HL-60 (cell line): Measurements from ENCODE around the gene TTYH3.

Source experiments
- DNase-seq, 2 experiments: peaks; one replicate each; pipeline ENCODE4 v3.0.0-alpha.2; 2010 to 2020; ENCODE audit warnings: low read depth in 1 of 2, low spot score in 1 of 2
- H3K27ac ChIP-seq: fragments of 250-450 bp; sonication (Bioruptor Pico); replicated peaks from 2 replicates; pipeline ENCODE4 v1.5.1; 2020; ENCODE audit warnings: mild to moderate bottlenecking, moderate library complexity
- H3K27me3 ChIP-seq: fragments of 250-450 bp; sonication (Bioruptor Pico); 2 replicates; pipeline ENCODE4 v1.5.1; 2021; ENCODE audit warnings: mild to moderate bottlenecking, moderate library complexity; ENCODE audit not compliant: insufficient read depth, poor library complexity, severe bottlenecking
- H3K4me3 ChIP-seq: replicated peaks from 2 replicates; pipeline ENCODE4 v1.5.1; 2011; ENCODE audit warnings: mild to moderate bottlenecking, control low read depth, low read length; ENCODE audit not compliant: insufficient read depth
- CTCF ChIP-seq: IDR thresholded peaks from one replicate; pipeline ENCODE4 v1.5.1; 2011; ENCODE audit warnings: low read length, control low read depth, inconsistent platforms; ENCODE audit not compliant: insufficient read depth
- GABPA ChIP-seq: IDR thresholded peaks from 2 replicates; pipeline ENCODE4 v1.6.1; 2012; ENCODE audit warnings: low read depth
- POLR2AphosphoS5 ChIP-seq: IDR thresholded peaks from 2 replicates; pipeline ENCODE4 v1.6.1; 2012; ENCODE audit warnings: low read depth
- REST ChIP-seq: IDR thresholded peaks from 2 replicates; pipeline ENCODE4 v1.6.1; 2012; ENCODE audit warnings: low read depth; ENCODE audit not compliant: insufficient replicate concordance
- SPI1 ChIP-seq: IDR thresholded peaks from 2 replicates; pipeline ENCODE4 v1.6.1; 2012; ENCODE audit warnings: low read depth, mild to moderate bottlenecking, borderline replicate concordance

The TTYH3 gene

DNA sequence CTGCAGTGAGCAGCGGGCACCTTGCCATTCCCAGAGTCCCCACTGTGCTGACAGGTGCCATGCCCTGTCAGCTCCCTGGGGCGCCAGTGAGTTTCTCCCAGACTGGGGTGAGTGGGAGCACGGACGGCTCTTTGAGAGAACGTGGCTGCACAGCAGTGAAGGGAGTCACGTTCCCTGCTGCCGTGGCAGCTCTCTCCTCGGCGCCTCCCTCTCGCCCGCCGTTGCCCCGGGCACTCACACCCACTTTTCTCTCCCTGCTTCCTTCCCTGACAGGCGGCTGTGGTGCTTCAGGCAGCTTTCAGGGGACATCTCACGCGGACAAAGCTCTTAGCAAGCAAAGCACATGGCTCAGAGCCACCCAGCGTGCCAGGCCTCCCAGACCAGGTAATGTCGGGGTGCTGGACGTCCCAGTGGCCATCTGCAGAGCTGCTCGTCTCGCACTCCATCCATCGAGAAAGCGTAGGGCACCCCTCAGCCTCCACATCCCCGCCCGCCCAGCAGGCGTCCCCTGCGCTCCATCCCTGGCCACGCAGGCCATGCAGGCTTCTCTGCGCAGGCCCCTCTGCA is 27.1 kb upstream of the TTYH3 start:
- no peak overlapping the region for H3K4me3 ChIP-seq
- TF ChIP-seq POLR2AphosphoS5 (no peak), CTCF (no peak), SPI1 (no peak), REST (no peak), GABPA (no peak)
- no peaks in the 10 kb centered on the region for H3K27me3 ChIP-seq
- no peak overlapping the region for H3K27ac ChIP-seq
- no peak for DNase-seq

DNA sequence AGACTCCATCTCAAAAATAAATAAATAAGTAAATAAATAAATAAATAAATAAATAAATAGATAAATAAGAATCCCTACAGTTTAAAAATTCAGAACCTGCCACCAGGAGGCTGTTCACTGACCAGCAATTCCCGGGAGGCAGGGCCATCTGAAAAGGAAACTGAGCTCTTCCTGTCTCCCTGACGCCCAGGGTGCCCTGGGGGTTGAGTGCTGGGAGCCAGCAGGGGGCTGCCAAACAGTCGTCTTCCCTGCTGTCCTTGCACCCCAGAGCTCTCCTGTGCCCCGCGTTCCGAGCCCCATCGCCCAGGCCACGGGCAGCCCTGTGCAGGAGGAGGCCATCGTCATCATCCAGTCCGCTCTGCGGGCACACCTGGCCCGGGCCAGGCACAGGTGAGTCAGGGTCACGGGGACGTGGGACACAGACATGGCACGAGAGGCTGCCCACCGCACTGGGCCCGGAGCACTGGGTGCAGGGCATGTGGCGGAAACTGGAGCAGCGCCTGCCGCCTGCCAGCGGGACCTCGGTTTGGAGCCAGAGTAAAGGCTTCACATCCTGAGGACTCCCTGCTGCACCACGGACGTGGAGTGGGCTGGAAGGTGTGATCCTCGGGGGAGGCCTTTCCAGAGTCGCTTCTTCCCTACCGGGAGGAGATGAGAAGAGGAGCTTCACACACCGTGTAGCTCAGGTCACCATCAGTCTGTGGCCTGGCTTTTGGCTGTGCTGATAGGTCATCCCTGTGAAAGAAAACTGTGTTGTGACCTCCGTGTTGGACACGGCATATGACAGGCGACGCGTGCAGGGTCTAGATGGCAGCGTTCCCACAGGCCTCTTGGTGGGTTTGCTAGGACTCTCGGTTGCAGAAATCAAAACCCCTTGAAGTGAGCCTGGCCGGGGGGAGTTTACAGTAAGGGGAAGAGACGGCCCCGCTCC is 25.9 kb upstream of the TTYH3 start:
- Histone ChIP-seq H3K4me3 (no peak overlapping the region), H3K27me3 (no peaks in the 10 kb centered on the region), H3K27ac (no peak overlapping the region)
- no peak for DNase-seq
- no peak for TF ChIP-seq CTCF
- no peak for TF ChIP-seq SPI1
- no peak for TF ChIP-seq POLR2AphosphoS5
- no peak for TF ChIP-seq GABPA
- no peak for TF ChIP-seq REST

DNA sequence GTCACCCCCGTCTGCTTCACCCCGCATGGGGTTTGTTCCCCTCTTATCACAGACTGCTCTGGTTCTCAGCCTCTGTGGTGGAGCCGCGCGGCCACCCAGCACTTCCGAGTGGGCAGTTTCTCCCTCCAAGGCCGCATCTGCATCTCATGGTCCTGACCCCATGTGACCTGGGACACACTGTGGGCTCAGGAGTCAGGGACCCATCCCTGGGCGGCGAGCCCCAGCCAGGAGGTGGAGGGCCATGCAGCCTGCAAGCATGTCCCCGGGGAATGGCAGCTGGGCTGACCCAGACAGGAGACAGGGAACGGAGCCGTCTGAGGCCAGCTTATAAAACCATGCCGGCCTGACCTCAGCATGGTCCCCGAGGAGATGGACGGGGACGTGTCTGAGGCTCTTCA is 25.2 kb upstream of the TTYH3 start:
- no peak for DNase-seq
- TF ChIP-seq GABPA (no peak), POLR2AphosphoS5 (no peak), SPI1 (no peak), CTCF (no peak), REST (no peak)

More for the DNA sequence above, 25.2 kb upstream of the TTYH3 start:
- H3K27me3 ChIP-seq = no peaks in the 10 kb centered on the region
- no peak overlapping the region for H3K4me3 ChIP-seq
- H3K27ac ChIP-seq = no peak overlapping the region
